Bone marrow (tissue), 2 donors: ENCODE measurements around the gene SIX6.
"Not testable (repeated sequence)": the region's sequence is repeated elsewhere in the genome, so short reads cannot be mapped to it uniquely, and the experiment has no call there.

Experiments
- DNase-seq, 2 donors: peaks; one replicate each; lab custom pipeline; 2025; lab: John Stamatoyannopoulos, UW

The SIX6 gene

GRCh38 chr14:60508707-60509437, at the start of gene SIX6:
Gene SIX6, plus strand, starts transcription at chr14:60509146. Its CDS starts 253 bp downstream, at chr14:60509399.
- no peak for DNase-seq

DNA sequence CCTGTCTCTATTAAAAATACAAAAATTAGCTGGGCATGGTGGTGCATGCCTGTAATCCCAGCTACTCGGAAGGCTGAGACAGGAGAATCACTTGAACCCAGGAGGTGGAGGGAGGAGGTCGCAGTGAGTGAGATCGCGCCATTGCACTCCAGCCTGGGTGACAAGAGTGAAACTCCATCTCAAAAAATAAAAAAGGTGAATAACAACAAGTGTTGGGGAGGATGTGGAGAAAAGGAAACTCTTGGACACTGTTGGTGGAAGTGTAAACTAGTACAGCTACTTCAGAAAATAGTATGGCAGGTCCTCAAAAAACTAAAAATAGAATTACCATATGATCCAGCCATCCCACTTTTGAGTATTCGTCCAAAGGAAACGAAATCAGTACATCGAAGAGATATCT, 28.7 kb upstream of the SIX6 start:
- DNase-seq, result not testable (repeated sequence)

DNA sequence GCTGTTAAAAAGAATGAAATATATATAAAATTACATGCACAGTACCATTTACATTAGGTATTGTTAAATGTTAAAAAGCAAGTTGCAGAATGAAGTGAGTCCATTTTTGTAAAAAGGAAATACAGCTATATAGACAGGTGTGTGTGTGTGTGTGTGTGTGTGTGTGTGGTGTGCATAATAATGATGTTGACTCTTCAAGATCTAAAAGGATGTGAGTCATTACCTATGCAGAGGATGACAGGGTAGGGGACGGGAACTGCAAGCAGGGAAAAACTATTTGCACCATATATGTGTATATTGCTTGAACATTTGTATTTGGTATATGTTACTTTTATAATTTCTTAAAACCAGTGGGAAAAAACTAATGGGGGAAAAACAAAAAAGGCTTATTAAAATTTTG, 26.2 kb upstream of the SIX6 start:
- no peak for DNase-seq

DNA sequence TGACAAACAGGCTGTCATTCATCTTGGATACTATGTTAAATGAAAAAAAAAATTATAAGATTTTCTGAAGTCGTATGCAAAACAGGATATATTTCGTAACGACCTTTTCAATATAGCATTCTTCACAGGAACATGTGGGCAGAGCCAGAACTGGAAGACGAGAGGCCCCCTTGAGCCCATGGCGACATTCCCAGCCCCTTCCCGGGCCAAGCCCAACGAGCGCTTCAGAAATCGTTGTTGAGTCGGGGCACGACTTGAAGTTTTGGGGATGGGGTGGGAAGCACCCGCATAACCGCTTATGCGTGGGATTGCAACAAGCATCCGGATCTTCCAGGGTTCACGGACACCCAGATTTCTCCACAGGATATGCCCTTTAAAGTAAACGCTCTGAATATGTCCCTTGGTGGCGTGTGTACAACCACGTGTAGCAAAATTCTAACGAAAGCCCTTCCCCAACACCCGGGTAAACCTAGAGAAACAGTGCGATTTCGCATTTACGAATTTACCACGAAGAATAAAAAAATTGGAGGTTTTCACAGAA, 23.8 kb upstream of the SIX6 start:
- no peak for DNase-seq

DNA sequence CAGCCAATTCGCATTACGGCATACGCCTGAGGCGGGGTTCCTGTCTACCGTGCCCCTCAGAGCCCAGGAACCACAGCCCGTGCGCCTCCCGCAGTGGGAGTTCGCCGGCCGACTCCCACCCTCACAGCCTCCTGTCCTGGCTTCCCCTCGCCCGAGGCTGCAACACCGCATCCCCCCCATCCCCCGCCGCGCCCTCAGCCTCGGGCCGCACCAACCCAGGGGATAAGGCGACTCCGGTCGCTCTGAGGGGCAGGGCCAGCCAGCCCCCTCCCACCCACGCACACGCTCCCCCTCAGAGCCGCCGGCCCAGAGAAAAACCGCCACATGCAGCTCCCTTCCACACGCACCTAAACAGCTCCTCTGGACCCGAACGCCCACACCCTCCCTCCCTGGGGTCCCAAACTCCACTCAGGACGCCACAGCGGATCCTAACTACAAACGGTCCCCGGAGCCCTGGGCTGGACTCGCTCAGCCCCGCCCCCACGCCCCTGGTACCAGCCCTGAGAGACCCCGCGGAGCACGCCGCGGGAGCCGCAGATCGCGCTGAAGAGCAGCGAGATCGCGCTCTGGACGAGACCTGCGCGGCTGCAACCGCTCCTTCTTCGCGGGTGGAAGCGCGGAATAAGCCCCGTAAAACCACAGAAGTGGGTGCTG, 23.2 kb upstream of the SIX6 start, which contains the start of gene C14orf39:
Gene C14orf39, minus strand, starts transcription at position 466 of the 654 bp plus-strand sequence. CDS start 985 bp downstream, outside the sequence.
- DNase-seq, result no peak

- no peak for DNase-seq
Measured at GRCh38 chr14:60487211-60487610, 21.7 kb upstream of the SIX6 start.

DNA sequence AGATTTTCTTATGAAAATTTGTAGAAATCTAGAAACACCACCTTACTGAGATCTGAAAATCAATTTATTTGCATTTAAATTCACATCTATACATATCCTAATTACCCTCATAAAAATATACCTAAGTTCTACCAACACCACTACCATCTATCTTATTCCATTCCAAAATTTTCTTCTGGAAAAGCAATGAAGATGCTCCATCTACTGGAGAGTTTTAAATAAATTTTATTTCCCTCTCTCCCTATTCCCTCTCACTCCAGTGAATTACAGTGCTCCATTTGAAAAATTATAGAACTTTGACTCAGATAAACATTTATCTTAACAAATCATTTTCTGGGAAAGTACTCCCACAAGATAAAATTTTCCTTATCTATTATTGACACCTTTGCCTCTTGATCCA, 20.8 kb upstream of the SIX6 start:
- DNase-seq, result no peak

GRCh38 chr14:60490270-60490669, 18.7 kb upstream of the SIX6 start:
- DNase-seq, result no peak

- DNase-seq, result no peak
Measured at GRCh38 chr14:60495946-60496345, 13.0 kb upstream of the SIX6 start.

DNA sequence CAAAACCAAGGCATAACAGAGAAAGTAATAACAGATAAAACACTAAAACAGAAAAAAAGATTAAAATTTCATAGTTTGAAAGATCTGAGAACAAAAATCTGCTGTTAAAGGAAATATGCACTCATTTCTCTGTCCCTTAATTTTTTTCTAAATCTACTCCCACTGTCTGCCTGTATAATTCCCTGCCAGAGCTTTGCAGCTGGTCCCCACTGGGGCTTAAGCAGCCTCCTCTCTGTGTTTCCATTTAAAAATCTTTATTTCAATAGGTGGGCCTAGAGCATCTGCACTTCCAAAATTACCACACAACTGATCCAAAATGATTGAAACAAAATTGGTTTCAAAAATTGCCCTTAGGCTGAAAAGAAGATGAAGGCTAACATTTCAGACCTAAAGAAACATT, 6.4 kb upstream of the SIX6 start:
- no peak for DNase-seq

DNA sequence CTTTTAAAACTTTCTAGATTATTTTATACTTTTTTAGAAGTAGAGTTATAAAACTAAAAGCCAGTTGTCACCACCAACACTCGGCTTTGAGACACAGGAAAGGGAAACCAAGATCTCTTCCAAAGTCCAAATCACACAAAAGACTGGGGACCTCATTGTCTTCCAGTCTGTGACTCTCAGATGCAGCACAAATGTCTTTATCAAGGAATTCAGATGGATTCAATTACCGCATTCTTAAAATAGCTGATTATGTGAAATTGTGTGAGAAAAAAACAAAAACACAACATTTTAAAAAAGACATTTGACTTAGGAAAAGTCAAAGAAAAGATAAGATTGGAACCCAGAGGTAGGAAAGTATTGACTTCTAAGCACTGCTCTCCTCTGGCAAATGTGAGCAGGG, 3.5 kb upstream of the SIX6 start:
- no peak for DNase-seq

DNA sequence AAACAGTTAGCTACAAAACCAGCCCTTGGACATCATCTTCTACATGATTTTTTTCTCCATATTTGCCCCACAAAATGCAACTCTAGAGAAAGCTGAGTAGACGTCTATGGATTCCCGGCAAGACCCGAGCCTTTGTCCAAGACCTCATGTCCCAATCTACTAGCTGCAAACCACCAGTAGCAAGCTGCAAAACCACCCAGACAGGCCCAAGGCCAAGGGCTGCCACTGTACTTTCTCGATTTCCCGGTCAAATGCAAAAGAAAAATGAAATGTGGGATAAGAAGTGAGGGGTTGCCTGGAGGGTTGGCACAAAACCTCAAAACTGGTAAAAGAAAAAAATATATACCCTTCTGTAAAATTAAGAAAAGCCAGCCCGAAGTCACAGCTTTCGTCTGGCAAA, 2.9 kb upstream of the SIX6 start:
- DNase-seq, result no peak

GRCh38 chr14:60506462-60506984, 2.4 kb upstream of the SIX6 start:
- DNase-seq, result no peak

GRCh38 chr14:60506985-60507829, 1.7 kb upstream of the SIX6 start:
- no peak for DNase-seq

GRCh38 chr14:60508363-60508706, 611 bp upstream of the SIX6 start:
- no peak for DNase-seq

DNA sequence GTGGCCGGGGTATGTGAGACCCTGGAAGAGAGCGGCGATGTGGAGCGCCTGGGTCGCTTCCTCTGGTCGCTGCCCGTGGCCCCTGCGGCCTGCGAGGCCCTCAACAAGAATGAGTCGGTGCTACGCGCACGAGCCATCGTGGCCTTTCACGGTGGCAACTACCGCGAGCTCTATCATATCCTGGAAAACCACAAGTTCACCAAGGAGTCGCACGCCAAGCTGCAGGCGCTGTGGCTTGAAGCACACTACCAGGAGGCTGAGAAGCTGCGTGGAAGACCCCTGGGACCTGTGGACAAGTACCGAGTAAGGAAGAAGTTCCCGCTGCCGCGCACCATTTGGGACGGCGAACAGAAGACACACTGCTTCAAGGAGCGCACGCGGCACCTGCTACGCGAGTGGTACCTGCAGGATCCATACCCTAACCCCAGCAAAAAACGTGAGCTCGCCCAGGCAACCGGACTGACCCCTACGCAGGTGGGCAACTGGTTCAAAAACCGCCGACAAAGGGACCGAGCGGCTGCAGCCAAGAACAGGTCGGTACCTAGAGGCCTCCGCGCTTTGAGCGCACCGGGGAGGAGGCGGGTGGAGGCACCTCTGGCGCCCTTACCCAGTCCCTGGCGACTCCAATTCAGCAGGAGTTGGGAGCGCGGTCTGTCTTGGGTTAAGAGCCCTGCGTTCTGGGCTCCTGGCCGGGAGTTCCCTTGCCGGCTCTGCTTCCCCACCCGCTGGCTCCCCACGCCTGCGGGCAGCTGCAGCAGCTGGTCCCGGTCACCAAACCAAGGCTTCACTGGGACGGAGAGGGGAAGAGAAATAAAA, 700 bp downstream of the SIX6 start:
- DNase-seq, result no peak

DNA sequence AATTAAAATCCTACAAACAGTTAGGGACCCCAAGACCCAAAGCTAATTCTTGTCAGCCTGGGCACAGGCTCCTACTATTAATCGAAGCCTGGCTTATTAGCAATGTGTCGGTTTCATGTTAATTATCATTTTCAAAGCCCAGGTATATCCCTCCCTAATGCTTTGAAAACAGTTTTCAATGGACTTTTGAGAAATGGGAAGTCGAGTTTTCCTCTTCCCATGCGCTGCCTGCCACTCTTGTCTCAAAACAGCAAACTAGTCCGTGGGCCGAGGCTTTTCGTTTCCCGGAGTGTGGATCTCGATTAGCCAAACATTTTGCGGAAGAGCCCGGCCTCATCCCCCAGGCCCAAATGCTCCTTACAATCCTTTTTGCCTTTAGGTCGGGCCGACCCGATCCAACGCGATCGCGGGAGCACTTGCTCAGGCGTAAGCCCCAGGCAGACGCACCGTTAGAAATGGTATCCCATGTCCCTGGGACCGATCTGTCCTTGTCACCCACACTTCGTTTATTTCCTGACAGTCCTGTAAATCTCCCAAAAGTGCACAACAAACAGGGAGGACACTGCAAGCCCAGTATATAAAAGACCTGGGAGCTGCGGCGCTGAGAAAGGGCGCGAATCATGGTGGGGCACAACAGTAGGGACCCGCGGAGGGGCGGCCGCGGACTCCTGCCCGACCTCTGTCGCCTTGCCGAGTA, 1.5 kb downstream of the SIX6 start:
- DNase-seq, result no peak

- no peak for DNase-seq
Measured at GRCh38 chr14:60510951-60511599, 2.1 kb downstream of the SIX6 start.

GRCh38 chr14:60512126-60512525, 3.2 kb downstream of the SIX6 start:
- DNase-seq, result no peak

DNA sequence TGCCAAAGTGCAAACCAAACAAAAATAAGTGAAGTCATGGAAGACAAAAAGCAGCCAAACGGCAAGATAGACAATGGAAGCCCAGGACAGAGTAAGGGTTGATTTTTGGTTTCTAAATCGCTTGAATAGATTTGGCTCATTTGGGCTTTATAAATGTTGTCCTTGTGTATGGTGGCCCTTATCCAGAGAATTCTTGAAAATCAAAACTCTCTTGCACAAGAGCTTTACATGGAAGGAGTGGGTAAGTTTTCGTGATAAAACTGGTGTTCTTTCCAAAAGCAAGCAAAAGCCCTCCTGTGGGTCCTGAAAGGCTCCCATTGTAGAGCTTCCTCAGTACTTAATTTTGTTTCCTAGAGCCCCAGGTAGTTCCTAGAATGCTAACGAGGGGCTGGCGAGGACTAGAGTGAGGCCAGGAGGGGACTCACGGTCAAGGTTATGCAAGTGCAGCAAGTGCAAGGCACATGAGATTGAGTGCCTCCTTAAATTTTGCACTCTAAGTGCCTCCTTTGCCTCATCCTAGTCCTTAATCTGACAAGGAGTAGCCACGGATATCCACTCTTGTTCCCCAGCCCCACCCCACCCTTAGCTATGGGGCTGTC, 4.1 kb downstream of the SIX6 start:
- no peak for DNase-seq
